B cell (primary cell): ENCODE data around the gene KRTAP3-3. TPM values are rescaled to one million over a fixed set of nuclear protein-coding genes. Genes with fewer than 3 reads are reported as not detected.

ENCODE experiments used
- ATAC-seq: fragments of 200-7000 bp; cut with Tn5 transposase; one replicate; pipeline ENCODE4 v1.10.0; 2021; ENCODE audit warnings: low read depth, mild to moderate bottlenecking, moderate number of reproducible peaks, moderate library complexity
- CTCF ChIA-PET: fragments of 350-600 bp; sonication (Branson Sonifier 250); formaldehyde crosslinking; loops from one replicate; lab custom pipeline; 2021; ENCODE audit warnings: antibody characterized with exemption, inconsistent platforms; lab: Charles Lee
- POLR2A ChIA-PET: fragments of 350-600 bp; sonication (Branson Sonifier 250); formaldehyde crosslinking; loops from one replicate; lab custom pipeline; 2021; ENCODE audit warnings: antibody characterized with exemption; lab: Charles Lee
- DNase-seq: peaks from one replicate; pipeline ENCODE4 v3.0.0; 2013
- H2AFZ ChIP-seq: 2 replicates; pipeline ENCODE4 v1.6.1; 2012; ENCODE audit warnings: mild to moderate bottlenecking, low read depth, low read length; ENCODE audit not compliant: insufficient read depth, poor library complexity, severe bottlenecking
- H3K27ac ChIP-seq, 2 donors: 1 replicate in 1 of 2; 2 replicates in 1 of 2; pipeline ENCODE4 v1.5.1; 2012 to 2013; ENCODE audit warnings: low read length in 2 of 2, mild to moderate bottlenecking in 2 of 2, moderate library complexity in 1 of 2
- H3K27me3 ChIP-seq, 4 experiments: fragments of 200-600 bp in 1 of 4; sonication (generic) in 1 of 4; replicated peaks in 1 of 4; 1 replicate in 2 of 4; 2 replicates in 2 of 4; pipeline versions ENCODE4 v1.6.1 to v1.7.0; 2013 to 2016; ENCODE audit warnings: low read length in 3 of 4, mild to moderate bottlenecking in 2 of 4, mixed read lengths in 1 of 4, moderate library complexity in 1 of 4; ENCODE audit not compliant: insufficient read depth in 4 of 4, control insufficient read depth in 3 of 4; ENCODE audit errors: control extremely low read depth in 1 of 4
- H3K36me3 ChIP-seq, 2 experiments: replicated peaks in 1 of 2; 1 replicate in 1 of 2; 2 replicates in 1 of 2; pipeline versions ENCODE4 v1.6.1 to v1.7.1; 2013; ENCODE audit warnings: low read length in 1 of 2; ENCODE audit not compliant: insufficient read depth in 2 of 2, control insufficient read depth in 1 of 2; ENCODE audit errors: control extremely low read depth in 1 of 2, extremely low read depth in 1 of 2
- H3K4me1 ChIP-seq, 2 donors: fragments of 200-600 bp in 1 of 2; sonication (generic) in 1 of 2; 1 replicate in 1 of 2; 2 replicates in 1 of 2; pipeline versions ENCODE4 v1.5.1 to v1.6.1; 2013 to 2017; ENCODE audit warnings: low read length in 2 of 2; ENCODE audit not compliant: control insufficient read depth in 2 of 2, insufficient read depth in 2 of 2
- H3K4me2 ChIP-seq: replicated peaks from 2 replicates; pipeline ENCODE3; 2012; ENCODE audit warnings: mild to moderate bottlenecking, low read depth, low read length; ENCODE audit not compliant: poor library complexity, severe bottlenecking
- H3K4me3 ChIP-seq, 5 experiments: fragments of 200-600 bp in 1 of 5; sonication (generic) in 1 of 5; 1 replicate in 3 of 5; 2 replicates in 2 of 5; pipeline versions ENCODE4 v1.5.1 to v1.7.0; 2011 to 2016; ENCODE audit warnings: low read length in 4 of 5, mild to moderate bottlenecking in 4 of 5, low read depth in 2 of 5, control low read depth in 1 of 5, moderate library complexity in 1 of 5; ENCODE audit not compliant: insufficient read depth in 1 of 5; ENCODE audit errors: control extremely low read depth in 1 of 5, extremely low read depth in 1 of 5
- H3K79me2 ChIP-seq: fragments of 200-600 bp; sonication (generic); one replicate; pipeline ENCODE4 v1.6.0; 2016; ENCODE audit warnings: low read length; ENCODE audit not compliant: control insufficient read depth, insufficient read depth
- H3K9ac ChIP-seq: fragments of 200-600 bp; sonication (generic); 2 replicates; pipeline ENCODE4 v1.6.1; 2017; ENCODE audit warnings: mild to moderate bottlenecking, low read length, moderate library complexity
- H3K9me3 ChIP-seq, 3 donors: one replicate each; pipeline versions ENCODE4 v1.6.1 to v1.7.1; 2013; ENCODE audit warnings: low read length in 2 of 3; ENCODE audit not compliant: control insufficient read depth in 2 of 3, insufficient read depth in 1 of 3; ENCODE audit errors: control extremely low read depth in 1 of 3
- H4K20me1 ChIP-seq: 2 replicates; pipeline ENCODE4 v1.6.0; 2012; ENCODE audit warnings: mild to moderate bottlenecking, low read length; ENCODE audit not compliant: insufficient read depth, control insufficient read depth, poor library complexity, severe bottlenecking
- H3K27ac Mint-ChIP-seq: one replicate; pipeline ENCODE4 v1.8.0; 2021; ENCODE audit warnings: mixed read lengths
- H3K27me3 Mint-ChIP-seq: one replicate; pipeline ENCODE4 v1.8.0; 2021; ENCODE audit warnings: mixed read lengths
- H3K4me1 Mint-ChIP-seq: one replicate; pipeline ENCODE4 v1.8.0; 2021; ENCODE audit warnings: mixed read lengths
- H3K4me3 Mint-ChIP-seq: one replicate; pipeline ENCODE4 v1.8.0; 2021; ENCODE audit warnings: mixed read lengths
- H3K9me3 Mint-ChIP-seq: one replicate; pipeline ENCODE4 v1.8.0; 2022; ENCODE audit warnings: mixed read lengths; ENCODE audit not compliant: insufficient read depth
- CTCF ChIP-seq: fragments of 200-600 bp; IDR thresholded peaks from one replicate; pipeline ENCODE4 v1.8.0; 2022; ENCODE audit warnings: antibody characterized with exemption, mild to moderate bottlenecking
- EZH2 ChIP-seq: IDR thresholded peaks from 2 replicates; pipeline ENCODE4 v1.6.1; 2012; ENCODE audit warnings: borderline replicate concordance, low read depth, mild to moderate bottlenecking, moderate library complexity, low read length; ENCODE audit not compliant: insufficient read depth, poor library complexity, severe bottlenecking
- WGBS: methylation state at CpG from one replicate; pipeline ENCODE4 v1.1.5; 2013; ENCODE audit warnings: missing lambda C conversion rate; ENCODE audit not compliant: insufficient coverage; 5-methylcytosine and 5-hydroxymethylcytosine counted together
- intact Hi-C: fragments of 100-400 bp; cut with micrococcal nuclease; formaldehyde crosslinking; loops from one replicate; pipeline ENCODE4 v1.10.0; 2022
- polyA minus RNA-seq: library from RNA; depleted of rRNA, polyadenylated mRNA; stranded (reverse); fragments of >200 nt; gene quantifications from 2 replicates; pipeline ENCODE4 v1.2.3, GENCODE V29; 2012
- polyA plus RNA-seq: library from polyadenylated mRNA; depleted of rRNA; stranded (reverse); fragments of >200 nt; gene quantifications from 2 replicates; pipeline ENCODE4 v1.2.3, GENCODE V29; 2012
- total RNA-seq, 2 donors: library from RNA; stranded (reverse); fragments of 120-200 nt in 1 of 2; gene quantifications; 1 replicate in 1 of 2; 2 replicates in 1 of 2; pipeline versions ENCODE4 v1.2.3 to v1.2.4, GENCODE V29; 2013 to 2022

Gene KRTAP3-3
- total RNA-seq, result not detected in 2 replicates
- total RNA-seq (2013), result not detected
- not detected in 2 replicates for polyA plus RNA-seq
- not detected in 2 replicates for polyA minus RNA-seq

- TF ChIP-seq CTCF (no peak), EZH2 (no peak)
- no peak within 1 kb of the TSS for H3K4me3 Mint-ChIP-seq
- peaks cover 0 to 10% (median 6%) of the 10 kb centered on the region in 4 experiments for H3K27me3 ChIP-seq
- no peak within 1 kb of the TSS for H3K4me3 ChIP-seq
- ATAC-seq (no peak), DNase-seq (no peak)
- H3K4me1 Mint-ChIP-seq, result no peaks in the 10 kb centered on the region
- no peaks in the 10 kb centered on the region for H3K79me2 ChIP-seq
- no peaks in the 10 kb centered on the region for H3K4me1 ChIP-seq
- POLR2A ChIA-PET, result no interaction called here
- H4K20me1 ChIP-seq, result no peaks in the 10 kb centered on the region
- H3K27ac ChIP-seq, result no peak within 1 kb of the TSS
- no peak within 1 kb of the TSS for H3K4me2 ChIP-seq
- 68% methylated on average over 4 of the region's 4 CpGs for WGBS
- no peaks in the 10 kb centered on the region for H3K9me3 ChIP-seq
- H2AFZ ChIP-seq, result no peak within 1 kb of the TSS
- H3K36me3 ChIP-seq, result no peaks in the 10 kb centered on the region
- H3K9ac ChIP-seq, result no peak within 1 kb of the TSS
- CTCF ChIA-PET, result no interaction called here
- no peak within 1 kb of the TSS for H3K27ac Mint-ChIP-seq
- peaks cover 55% of the 10 kb centered on the region for H3K27me3 Mint-ChIP-seq
- intact Hi-C loops, result no loop called here
- H3K9me3 Mint-ChIP-seq, result no peaks in the 10 kb centered on the region
Observed at GRCh38 chr17:40993839-40994238, at the start of gene KRTAP3-3. TSS of gene KRTAP3-3 (minus strand) at chr17:40994164. CDS start at chr17:40994097, 67 bp downstream.

GRCh38 chr17:41042953-41043352 is 49.0 kb upstream of the KRTAP3-3 start:
- no peaks in the 10 kb centered on the region for H3K4me1 ChIP-seq

More at GRCh38 chr17:41042953-41043352, 49.0 kb upstream of the KRTAP3-3 start:
- Mint-ChIP-seq H3K27ac (no peak overlapping the region), H3K27me3 (peaks cover 52% of the 10 kb centered on the region), H3K9me3 (peaks cover 10% of the 10 kb centered on the region), H3K4me1 (peaks cover 2% of the 10 kb centered on the region), H3K4me3 (no peak overlapping the region)
- intact Hi-C loops, result no loop called here
- no peaks in the 10 kb centered on the region for H3K79me2 ChIP-seq
- TF ChIP-seq EZH2, result no peak
- TF ChIP-seq CTCF, result no peak
- H3K27ac ChIP-seq, result no peak overlapping the region
- no CpG with 5 or more reads among the region's 1 CpG for WGBS
- no peak overlapping the region for H2AFZ ChIP-seq
- H3K4me2 ChIP-seq, result no peak overlapping the region
- H3K36me3 ChIP-seq, result no peaks in the 10 kb centered on the region
- ChIA-PET CTCF (no interaction called here), POLR2A (no interaction called here)
- H4K20me1 ChIP-seq, result no peaks in the 10 kb centered on the region
- peaks cover 0 to 4% (median 2%) of the 10 kb centered on the region in 3 donors for H3K9me3 ChIP-seq
- H3K4me3 ChIP-seq, result no peak overlapping the region
- ATAC-seq, result no peak
- H3K27me3 ChIP-seq, result peaks cover 0 to 6% (median 0%) of the 10 kb centered on the region in 4 experiments
- H3K9ac ChIP-seq, result no peak overlapping the region
- no peak for DNase-seq
